GM06990 (cell line): Measurements from ENCODE around the gene PPP1R14D.

ENCODE experiments used
- DNase-seq: peaks from one replicate; pipeline ENCODE4 v3.0.0-alpha.2; 2011; ENCODE audit not compliant: insufficient read length; ENCODE audit errors: extremely low read depth
- H3K27me3 ChIP-seq: replicated peaks from 2 replicates; pipeline ENCODE4 v1.6.0; 2011; ENCODE audit warnings: low read length; ENCODE audit not compliant: control insufficient read depth, insufficient read depth
- H3K36me3 ChIP-seq: 2 replicates; pipeline ENCODE4 v1.5.1; 2011; ENCODE audit warnings: low read length; ENCODE audit not compliant: control insufficient read depth, insufficient read depth
- H3K4me3 ChIP-seq: replicated peaks from 2 replicates; pipeline ENCODE4 v1.5.1; 2011; ENCODE audit warnings: low read depth, mild to moderate bottlenecking, control low read depth, low read length
- CTCF ChIP-seq: IDR thresholded peaks from 2 replicates; pipeline ENCODE4 v1.5.1; 2011; ENCODE audit warnings: low read length, control low read depth, mild to moderate bottlenecking, inconsistent platforms; ENCODE audit not compliant: insufficient read depth, poor library complexity, severe bottlenecking

PPP1R14D gene

GRCh38 chr15:40855706-40856234 is 27.3 kb upstream of the PPP1R14D start:
- DNase-seq: no peak
- TF ChIP-seq CTCF: no peak
- H3K27me3 ChIP-seq: no peaks in the 10 kb centered on the region
- H3K36me3 ChIP-seq: no peaks in the 10 kb centered on the region
- H3K4me3 ChIP-seq: no peak overlapping the region

- no peak for TF ChIP-seq CTCF
- no peak overlapping the region for H3K4me3 ChIP-seq
Measured at GRCh38 chr15:40854161-40854560, 25.7 kb upstream of the PPP1R14D start.

GRCh38 chr15:40853241-40853890 is 24.9 kb upstream of the PPP1R14D start:
- no peak for TF ChIP-seq CTCF
- DNase-seq: no peak
- Histone ChIP-seq H3K36me3 (no peaks in the 10 kb centered on the region), H3K4me3 (no peak overlapping the region), H3K27me3 (no peaks in the 10 kb centered on the region)

More at GRCh38 chr15:40854161-40854560, 25.7 kb upstream of the PPP1R14D start:
- no peaks in the 10 kb centered on the region for H3K36me3 ChIP-seq
- no peaks in the 10 kb centered on the region for H3K27me3 ChIP-seq
- no peak for DNase-seq

GRCh38 chr15:40852529-40852928 is 24.0 kb upstream of the PPP1R14D start:
- Histone ChIP-seq H3K27me3 (no peaks in the 10 kb centered on the region), H3K4me3 (no peak overlapping the region), H3K36me3 (no peaks in the 10 kb centered on the region)
- no peak for DNase-seq
- no peak for TF ChIP-seq CTCF

- Histone ChIP-seq H3K4me3 (no peak overlapping the region), H3K27me3 (no peaks in the 10 kb centered on the region), H3K36me3 (no peaks in the 10 kb centered on the region)
- TF ChIP-seq CTCF: no peak
- DNase-seq: no peak
Measured at GRCh38 chr15:40850576-40851112, 22.1 kb upstream of the PPP1R14D start.
